Endothelial cell of umbilical vein (primary cell): ENCODE measurements around the gene TSPOAP1. TPM values are rescaled to one million over a fixed set of nuclear protein-coding genes. Genes with fewer than 3 reads are reported as not detected.

ENCODE experiments used
- BruUV-seq: library from RNA; stranded (reverse); fragments of 400-500 nt; replicated peaks from 2 replicates; lab custom pipeline; 2021; lab: Mats Ljungman, UMichigan
- CTCF ChIA-PET: fragments of 300-600, 350-600 bp; sonication (Branson Sonifier 250); formaldehyde crosslinking; loops from one replicate; lab custom pipeline; 2021; ENCODE audit warnings: antibody characterized with exemption, inconsistent platforms; lab: Charles Lee
- POLR2A ChIA-PET: fragments of 300-600, 350-600 bp; sonication (Branson Sonifier 250); formaldehyde crosslinking; loops from one replicate; lab custom pipeline; 2021; ENCODE audit warnings: antibody characterized with exemption, inconsistent platforms; lab: Charles Lee
- DNase-seq: peaks from one replicate; pipeline ENCODE4 v3.0.0-alpha.2; 2011; ENCODE audit warnings: low read depth, low spot score
- FAIRE-seq: peaks from 2 replicates; lab custom pipeline; 2011; peaks lifted over from hg19 to GRCh38; lab: Jason Lieb, UNC
- H2AFZ ChIP-seq: 2 replicates; pipeline ENCODE4 v1.6.0; 2012; ENCODE audit warnings: low read depth, low read length, control low read depth, inconsistent platforms
- H3K27ac ChIP-seq: 2 replicates; pipeline ENCODE4 v1.5.1; 2011; ENCODE audit warnings: low read depth, mild to moderate bottlenecking, control low read depth, low read length, moderate library complexity; ENCODE audit not compliant: insufficient read depth
- H3K27me3 ChIP-seq, 2 experiments: 2 replicates each; pipeline versions ENCODE4 v1.6.0 to v1.6.1; 2011; ENCODE audit warnings: low read length in 2 of 2, mixed read lengths in 1 of 2; ENCODE audit not compliant: control insufficient read depth in 2 of 2, insufficient read depth in 2 of 2
- H3K36me3 ChIP-seq, 2 experiments: 2 replicates in 1 of 2; 3 replicates in 1 of 2; pipeline ENCODE4 v1.5.1; 2011; ENCODE audit warnings: low read length in 2 of 2, mild to moderate bottlenecking in 1 of 2, moderate library complexity in 1 of 2; ENCODE audit not compliant: control insufficient read depth in 2 of 2, insufficient read depth in 2 of 2; ENCODE audit errors: extremely low read depth in 1 of 2
- H3K4me1 ChIP-seq: 3 replicates; pipeline ENCODE4 v1.5.1; 2011; ENCODE audit warnings: mild to moderate bottlenecking, low read length; ENCODE audit not compliant: control insufficient read depth, insufficient read depth; ENCODE audit errors: extremely low read depth
- H3K4me2 ChIP-seq: 2 replicates; pipeline ENCODE4 v1.6.1; 2011; ENCODE audit warnings: low read length, control low read depth, mixed read lengths; ENCODE audit not compliant: insufficient read depth
- H3K4me3 ChIP-seq, 3 experiments: fragments of 200-600 bp in 1 of 3; sonication (generic), shearing (Covaris generic) in 1 of 3; replicated peaks in 1 of 3; 2 replicates each; pipeline ENCODE4 v1.5.1; 2011 to 2016; ENCODE audit warnings: control low read depth in 3 of 3, low read length in 3 of 3, mild to moderate bottlenecking in 2 of 3, inconsistent platforms in 1 of 3, low read depth in 1 of 3, moderate library complexity in 1 of 3; ENCODE audit not compliant: insufficient read depth in 1 of 3
- H3K79me2 ChIP-seq: 2 replicates; pipeline ENCODE4 v1.6.0; 2012; ENCODE audit warnings: low read length, inconsistent platforms; ENCODE audit not compliant: control insufficient read depth, insufficient read depth
- H3K9ac ChIP-seq: replicated peaks from 2 replicates; pipeline ENCODE3; 2011; ENCODE audit warnings: low read length, control low read depth; ENCODE audit not compliant: insufficient read depth; ENCODE audit errors: extremely low read depth
- H3K9me1 ChIP-seq: replicated peaks from 3 replicates; pipeline ENCODE4 v1.6.0; 2011; ENCODE audit warnings: mild to moderate bottlenecking, low read length; ENCODE audit not compliant: control insufficient read depth, insufficient read depth; ENCODE audit errors: extremely low read depth
- H3K9me3 ChIP-seq: replicated peaks from 2 replicates; pipeline ENCODE4 v1.5.1; 2012; ENCODE audit warnings: low read length, inconsistent platforms; ENCODE audit not compliant: control insufficient read depth, insufficient read depth
- H4K20me1 ChIP-seq: replicated peaks from 2 replicates; pipeline ENCODE3; 2011; ENCODE audit warnings: mild to moderate bottlenecking, low read length; ENCODE audit not compliant: control insufficient read depth, insufficient read depth; ENCODE audit errors: extremely low read depth
- EZH2 ChIP-seq: IDR thresholded peaks from 2 replicates; pipeline ENCODE4 v1.6.1; 2012; ENCODE audit warnings: borderline replicate concordance, low read depth, mild to moderate bottlenecking, moderate library complexity, low read length, inconsistent platforms; ENCODE audit not compliant: severe bottlenecking
- FOS ChIP-seq: IDR thresholded peaks from 2 replicates; pipeline ENCODE4 v1.6.1; 2011; ENCODE audit warnings: mild to moderate bottlenecking, low read length, moderate library complexity, borderline replicate concordance; ENCODE audit not compliant: insufficient read depth
- GATA2 ChIP-seq: IDR thresholded peaks from 2 replicates; pipeline ENCODE4 v1.7.0; 2011; ENCODE audit warnings: low read depth, mild to moderate bottlenecking, moderate library complexity, mixed read lengths, low read length; ENCODE audit not compliant: insufficient read length, insufficient read depth
- JUN ChIP-seq: IDR thresholded peaks from 2 replicates; pipeline ENCODE4 v1.6.1; 2011; ENCODE audit warnings: borderline replicate concordance, low read depth; ENCODE audit not compliant: insufficient read length, insufficient read depth
- MYC ChIP-seq: IDR thresholded peaks from one replicate; pipeline ENCODE4 v1.6.1; 2011; ENCODE audit warnings: mild to moderate bottlenecking, low read depth, low read length
- POLR2A ChIP-seq: IDR thresholded peaks from 2 replicates; pipeline ENCODE4 v1.6.1; 2012; ENCODE audit warnings: low read depth, mild to moderate bottlenecking, control low read depth, low read length
- POLR2AphosphoS5 ChIP-seq: IDR thresholded peaks from 2 replicates; pipeline ENCODE4 v1.6.1; 2012; ENCODE audit warnings: low read depth, mild to moderate bottlenecking, control low read depth, low read length, moderate library complexity; ENCODE audit not compliant: insufficient read depth
- dilution Hi-C: fragments of 300-500 bp; cut with MboI; formaldehyde crosslinking; loops from one replicate; pipeline ENCODE4 v1.15.0; 2019; ENCODE audit warnings: low sequenced_read_pairs; ENCODE audit not compliant: extremely low pct_ligation_motif_present
- intact Hi-C: fragments of 100-400 bp; cut with micrococcal nuclease; formaldehyde crosslinking; loops from one replicate; pipeline ENCODE4 v1.10.0; 2022
- polyA plus RNA-seq, 4 experiments: library from polyadenylated mRNA; depleted of rRNA in 3 of 4; stranded (reverse) in 3 of 4; unstranded in 1 of 4; fragments of >200 nt; gene quantifications; 2 replicates each; pipeline versions ENCODE4 v1.2.1 to v1.2.3, GENCODE V29; 2011 to 2012; ENCODE audit warnings: missing spikeins in 1 of 4
- total RNA-seq: library from RNA; stranded (reverse); gene quantifications from 2 replicates; pipeline ENCODE4 v1.2.3, GENCODE V29; 2021
- TF ChIP-seq, protein P1 (sequence below): IDR thresholded peaks from 2 replicates; pipeline ENCODE4 v1.6.1; 2011; ENCODE audit not compliant: insufficient read depth, insufficient read length
- TF ChIP-seq, protein P2 (sequence below), 2 donors: IDR thresholded peaks; 1 replicate in 1 of 2; 2 replicates in 1 of 2; pipeline ENCODE4 v1.5.1; 2011; ENCODE audit warnings: low read length in 2 of 2, mild to moderate bottlenecking in 2 of 2, moderate library complexity in 2 of 2, control low read depth in 1 of 2, inconsistent platforms in 1 of 2, low read depth in 1 of 2; ENCODE audit not compliant: insufficient read depth in 1 of 2; ENCODE audit errors: extremely low read depth in 1 of 2

The TSPOAP1 gene
- total and polyA plus RNA-seq, 2 donors (not counting 3 experiments of a cell fraction or from before 2014, with no cell fraction given) = not detected

DNA sequence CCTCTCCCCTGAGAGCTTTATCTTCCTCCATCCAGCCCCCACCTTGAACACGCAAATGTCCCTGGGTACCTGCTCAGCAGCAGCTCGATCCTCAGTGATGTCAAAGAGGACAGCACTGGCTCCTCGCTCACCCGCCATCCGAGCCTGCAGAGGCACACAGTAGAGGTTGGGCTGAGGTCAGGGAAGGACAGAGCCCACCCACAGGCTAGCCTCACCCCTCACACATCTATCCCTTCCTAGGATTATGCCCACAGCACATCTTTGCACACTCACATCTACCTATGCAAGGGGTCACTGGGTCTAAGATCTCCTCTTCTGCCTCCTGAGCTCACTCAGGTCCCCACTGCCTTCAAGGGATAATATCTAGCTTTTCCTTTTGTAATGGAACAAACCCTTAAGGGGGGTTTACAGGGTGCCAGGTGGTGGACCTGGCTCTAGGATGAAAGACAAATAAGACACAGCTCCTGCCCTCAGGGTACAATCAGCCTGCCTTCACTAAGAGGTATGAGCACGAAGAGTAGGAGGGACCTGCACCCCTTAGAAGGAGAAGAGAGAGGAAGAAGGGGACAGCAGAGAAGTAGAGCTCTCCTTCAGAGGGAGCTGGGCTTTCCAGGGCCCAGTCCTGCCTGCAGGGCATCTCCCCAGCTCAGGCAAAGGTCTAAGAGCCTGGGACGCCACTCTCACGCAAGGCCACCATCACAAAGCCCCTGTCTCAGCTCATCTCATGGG is 35.0 kb upstream of the TSPOAP1 start:
- Histone ChIP-seq H2AFZ (no peak overlapping the region), H3K4me1 (no peaks in the 10 kb centered on the region), H4K20me1 (no peaks in the 10 kb centered on the region), H3K36me3 (no peaks in the 10 kb centered on the region), H3K9ac (no peak overlapping the region), H3K9me3 (no peaks in the 10 kb centered on the region), H3K79me2 (no peaks in the 10 kb centered on the region), H3K4me2 (no peak overlapping the region), H3K4me3 (no peak overlapping the region), H3K9me1 (no peaks in the 10 kb centered on the region), H3K27ac (no peak overlapping the region), H3K27me3 (peaks cover 0 to 6% of the 10 kb centered on the region in 2 experiments)
- no TSS peak for BruUV-seq
- dilution Hi-C loops (no loop called here), intact Hi-C loops (no loop called here)
- DNase-seq = no peak
- TF ChIP-seq, protein P1, sequence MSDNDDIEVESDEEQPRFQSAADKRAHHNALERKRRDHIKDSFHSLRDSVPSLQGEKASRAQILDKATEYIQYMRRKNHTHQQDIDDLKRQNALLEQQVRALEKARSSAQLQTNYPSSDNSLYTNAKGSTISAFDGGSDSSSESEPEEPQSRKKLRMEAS = no peak
- TF ChIP-seq POLR2AphosphoS5 (no peak), GATA2 (no peak), JUN (no peak), MYC (no peak), POLR2A (no peak), EZH2 (no peak), FOS (no peak)
- TF ChIP-seq, protein P2, sequence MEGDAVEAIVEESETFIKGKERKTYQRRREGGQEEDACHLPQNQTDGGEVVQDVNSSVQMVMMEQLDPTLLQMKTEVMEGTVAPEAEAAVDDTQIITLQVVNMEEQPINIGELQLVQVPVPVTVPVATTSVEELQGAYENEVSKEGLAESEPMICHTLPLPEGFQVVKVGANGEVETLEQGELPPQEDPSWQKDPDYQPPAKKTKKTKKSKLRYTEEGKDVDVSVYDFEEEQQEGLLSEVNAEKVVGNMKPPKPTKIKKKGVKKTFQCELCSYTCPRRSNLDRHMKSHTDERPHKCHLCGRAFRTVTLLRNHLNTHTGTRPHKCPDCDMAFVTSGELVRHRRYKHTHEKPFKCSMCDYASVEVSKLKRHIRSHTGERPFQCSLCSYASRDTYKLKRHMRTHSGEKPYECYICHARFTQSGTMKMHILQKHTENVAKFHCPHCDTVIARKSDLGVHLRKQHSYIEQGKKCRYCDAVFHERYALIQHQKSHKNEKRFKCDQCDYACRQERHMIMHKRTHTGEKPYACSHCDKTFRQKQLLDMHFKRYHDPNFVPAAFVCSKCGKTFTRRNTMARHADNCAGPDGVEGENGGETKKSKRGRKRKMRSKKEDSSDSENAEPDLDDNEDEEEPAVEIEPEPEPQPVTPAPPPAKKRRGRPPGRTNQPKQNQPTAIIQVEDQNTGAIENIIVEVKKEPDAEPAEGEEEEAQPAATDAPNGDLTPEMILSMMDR (IDR thresholded peaks at IDR 0.05; ENCODE audit: extremely low read depth in 1 of 2, insufficient read depth in 1 of 2, low read depth in 1 of 2, low read length in 2 of 2) = no peak
- no peak for FAIRE-seq
- ChIA-PET POLR2A (no interaction called here), CTCF (interaction anchor here (0.8 to 2.1 kb wide), 4 partner anchors 9 to 54 kb away, joined by 3 to 6 read pairs (median 4); partner anchors contain the start of gene SUPT4H1)
